GM06990 (cell line): ENCODE measurements around the gene PTGER2.

Experiments used
- DNase-seq: peaks from one replicate; pipeline ENCODE4 v3.0.0-alpha.2; 2011; ENCODE audit not compliant: insufficient read length; ENCODE audit errors: extremely low read depth
- H3K27me3 ChIP-seq: replicated peaks from 2 replicates; pipeline ENCODE4 v1.6.0; 2011; ENCODE audit warnings: low read length; ENCODE audit not compliant: control insufficient read depth, insufficient read depth
- H3K36me3 ChIP-seq: 2 replicates; pipeline ENCODE4 v1.5.1; 2011; ENCODE audit warnings: low read length; ENCODE audit not compliant: control insufficient read depth, insufficient read depth
- H3K4me3 ChIP-seq: replicated peaks from 2 replicates; pipeline ENCODE4 v1.5.1; 2011; ENCODE audit warnings: low read depth, mild to moderate bottlenecking, control low read depth, low read length
- CTCF ChIP-seq: IDR thresholded peaks from 2 replicates; pipeline ENCODE4 v1.5.1; 2011; ENCODE audit warnings: low read length, control low read depth, mild to moderate bottlenecking, inconsistent platforms; ENCODE audit not compliant: insufficient read depth, poor library complexity, severe bottlenecking

The PTGER2 gene

GRCh38 chr14:52350445-52350844 lies 36.3 kb downstream of the PTGER2 start:
- no peak for TF ChIP-seq CTCF
- Histone ChIP-seq H3K4me3 (no peak overlapping the region), H3K27me3 (no peaks in the 10 kb centered on the region), H3K36me3 (no peaks in the 10 kb centered on the region)
- no peak for DNase-seq

- H3K4me3 ChIP-seq = no peak overlapping the region
- TF ChIP-seq CTCF = no peak
- DNase-seq = no peak
- no peaks in the 10 kb centered on the region for H3K27me3 ChIP-seq
- no peaks in the 10 kb centered on the region for H3K36me3 ChIP-seq
Observed at GRCh38 chr14:52351233-52352060, 37.3 kb downstream of the PTGER2 start.

- no peak for TF ChIP-seq CTCF
- Histone ChIP-seq H3K36me3 (no peaks in the 10 kb centered on the region), H3K4me3 (no peak overlapping the region), H3K27me3 (no peaks in the 10 kb centered on the region)
- DNase-seq = no peak
Observed at GRCh38 chr14:52352061-52352491, 38.0 kb downstream of the PTGER2 start.

GRCh38 chr14:52352569-52352968 lies 38.5 kb downstream of the PTGER2 start:
- Histone ChIP-seq H3K4me3 (no peak overlapping the region), H3K36me3 (no peaks in the 10 kb centered on the region), H3K27me3 (no peaks in the 10 kb centered on the region)
- no peak for TF ChIP-seq CTCF
- no peak for DNase-seq

- Histone ChIP-seq H3K4me3 (no peak overlapping the region), H3K27me3 (no peaks in the 10 kb centered on the region), H3K36me3 (no peaks in the 10 kb centered on the region)
- TF ChIP-seq CTCF = no peak
- no peak for DNase-seq
Observed at GRCh38 chr14:52354242-52354641, 40.1 kb downstream of the PTGER2 start.
